Cerebellar nuclear complex (tissue), 1 donor: Measurements from ENCODE around the gene SLC35D3.
"Not testable (repeated sequence)": the region's sequence is repeated elsewhere in the genome, so short reads cannot be mapped to it uniquely, and the experiment has no call there.

Experiments used
- DNase-seq, 2 experiments: peaks; one replicate each; lab custom pipeline; 2025; lab: John Stamatoyannopoulos, UW

SLC35D3 gene

DNA sequence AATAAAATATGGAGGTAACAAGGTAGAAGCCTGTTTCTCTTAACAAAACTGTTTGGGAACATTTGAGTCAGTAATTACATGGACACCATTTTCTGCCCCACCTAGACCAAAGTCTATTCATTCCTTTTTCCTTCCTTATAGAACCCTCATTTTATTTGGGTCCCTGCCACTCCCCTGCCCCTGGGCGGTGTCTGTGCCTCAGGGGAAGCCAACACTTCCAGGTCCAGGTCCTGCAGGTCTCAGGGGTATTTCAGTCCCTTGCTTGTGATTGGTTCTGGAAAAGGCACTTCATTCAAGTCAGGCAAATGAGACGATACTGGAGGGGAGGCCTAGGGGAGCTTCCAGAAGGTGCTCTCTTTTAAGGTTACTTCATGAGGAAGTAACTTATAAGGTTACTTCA, 42.3 kb downstream of the SLC35D3 start:
- DNase-seq = no peak

DNA sequence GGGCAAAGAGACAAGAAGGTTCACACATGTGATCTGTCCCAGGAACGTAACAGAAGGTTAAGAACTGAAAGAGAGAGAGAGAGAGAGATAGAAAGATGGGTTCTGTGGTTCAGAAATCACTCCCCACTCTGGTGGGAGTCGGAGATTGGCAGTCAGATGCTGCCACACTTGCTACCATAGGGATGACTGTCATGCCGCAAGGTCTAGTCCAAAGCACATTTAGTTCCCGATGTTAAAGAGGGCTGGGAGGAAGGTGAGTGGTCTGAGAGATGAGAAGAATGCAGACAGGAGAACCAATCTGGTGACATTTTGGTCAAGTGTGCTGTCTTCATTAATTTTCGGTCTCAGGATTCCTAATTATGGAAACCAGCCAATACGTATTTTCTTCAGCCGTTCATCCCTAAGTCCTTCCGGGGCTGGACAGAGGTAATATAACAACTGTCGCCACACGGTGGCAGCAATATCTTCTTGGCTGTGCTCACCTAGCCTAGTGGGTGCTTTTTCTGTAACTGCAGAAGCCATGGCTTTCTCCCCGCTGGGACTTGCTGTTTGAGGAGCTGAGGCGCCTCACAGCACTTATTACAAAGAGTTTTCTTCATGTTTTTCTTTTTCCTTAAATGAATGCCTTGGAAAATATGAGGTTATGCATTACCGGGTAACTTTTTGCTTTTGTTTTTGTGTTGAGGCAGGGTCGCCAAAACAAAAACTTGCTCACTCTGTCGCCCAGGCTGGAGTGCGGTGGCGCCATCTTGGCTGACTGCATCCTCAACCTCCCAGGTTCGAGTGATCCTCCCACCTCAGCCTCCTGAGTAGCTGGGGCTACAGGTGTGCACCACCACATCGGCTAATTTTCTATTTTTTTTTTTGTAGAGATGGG, 46.0 kb downstream of the SLC35D3 start:
- no peak for DNase-seq

DNA sequence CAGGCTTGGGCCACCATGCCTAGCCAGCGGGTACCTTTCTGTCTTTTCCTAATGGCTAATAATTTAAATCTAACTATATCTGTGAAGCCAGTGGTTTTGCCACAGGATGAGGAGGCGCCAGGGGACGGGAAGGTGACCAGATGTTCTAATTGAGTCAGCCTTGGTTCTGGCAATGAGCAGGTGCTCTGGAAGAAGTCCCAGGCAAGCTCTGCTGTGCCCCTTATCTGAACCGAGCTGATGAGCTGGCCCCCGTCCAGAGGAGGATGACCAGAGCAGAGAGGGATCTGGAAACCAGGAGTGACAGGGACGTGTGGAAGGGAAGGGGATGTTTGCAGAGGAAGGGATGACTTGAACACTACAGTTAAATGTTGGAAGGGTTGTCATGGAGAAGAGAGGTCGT, 46.7 kb downstream of the SLC35D3 start:
- DNase-seq = no peak

DNA sequence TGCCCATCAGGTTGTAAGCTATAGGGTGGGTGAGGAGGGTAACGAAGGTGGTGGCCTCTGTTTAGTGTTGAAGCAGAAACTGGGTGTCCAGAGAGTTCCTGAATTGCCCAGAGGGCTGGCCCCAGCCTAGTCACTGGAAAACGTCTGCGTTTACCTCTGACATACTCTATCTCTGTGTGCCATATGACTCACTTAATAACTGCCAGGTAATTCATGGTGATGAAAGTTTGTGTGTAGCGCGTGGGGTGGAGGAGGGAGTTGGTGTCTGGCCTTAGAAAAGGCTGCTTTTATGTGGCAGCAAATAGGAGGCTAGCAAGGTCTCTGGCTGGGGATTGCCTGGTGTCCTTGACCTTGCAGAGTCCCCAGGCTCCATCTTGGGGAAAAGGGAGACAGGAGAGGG, 47.3 kb downstream of the SLC35D3 start:
- DNase-seq = no peak

DNA sequence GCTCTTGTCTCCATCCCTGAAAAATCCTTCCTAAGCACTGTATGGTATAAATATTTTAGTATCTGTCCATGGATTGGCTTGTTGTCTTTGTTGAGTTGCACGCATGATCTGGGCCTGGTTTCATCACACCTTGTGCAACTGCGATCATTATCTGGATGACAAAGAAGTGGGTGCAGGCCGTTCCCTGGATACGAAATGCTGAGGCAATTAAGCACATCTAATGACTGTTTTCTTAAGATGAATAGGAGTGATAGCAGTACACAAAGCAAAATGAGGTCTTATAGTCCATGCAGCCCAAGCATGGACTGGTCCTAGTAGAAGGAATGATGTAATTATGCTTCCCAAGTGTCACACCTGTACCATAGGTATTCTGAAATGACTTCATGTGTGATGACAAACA, 47.8 kb downstream of the SLC35D3 start:
- no peak for DNase-seq

DNA sequence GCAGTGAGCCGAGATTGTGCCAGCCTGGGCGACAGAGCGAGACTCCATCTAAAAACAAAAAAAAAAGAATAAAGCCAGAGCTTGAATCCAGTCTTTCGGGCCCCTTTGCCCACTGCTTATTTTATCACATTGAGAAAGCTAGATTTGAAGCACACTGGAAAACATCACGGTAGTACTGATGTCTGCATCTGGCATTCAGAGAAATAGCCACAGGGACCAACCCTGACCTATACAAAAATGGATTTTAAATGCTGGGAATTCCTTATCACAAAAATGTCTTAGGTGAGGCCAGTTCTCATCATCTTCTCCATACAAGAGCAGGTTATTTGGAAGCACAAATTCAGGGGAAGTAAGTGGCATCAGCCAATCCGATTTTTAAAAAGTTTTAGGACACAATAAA, 49.5 kb downstream of the SLC35D3 start:
- DNase-seq = no peak

DNA sequence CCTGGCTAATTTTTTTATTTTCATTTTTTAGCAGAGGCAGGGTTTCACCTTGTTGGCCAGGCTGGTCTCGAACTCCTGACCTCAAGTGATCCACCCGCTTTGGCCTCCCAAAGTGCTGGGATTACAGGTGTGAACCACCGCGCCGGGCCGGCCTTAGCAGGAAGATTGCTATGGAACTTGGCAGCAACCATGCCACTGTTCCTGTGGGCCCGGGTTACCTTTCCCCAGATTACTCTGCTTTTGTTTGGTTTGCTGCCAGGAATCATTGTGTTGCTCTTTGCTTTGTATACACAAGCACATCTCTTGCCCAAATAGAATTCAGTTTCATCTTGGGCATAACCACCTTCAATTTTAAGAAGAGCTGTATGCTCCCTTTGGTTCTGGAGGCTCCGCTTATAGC, 51.7 kb downstream of the SLC35D3 start:
- DNase-seq = not testable (repeated sequence)
